ENCODE measurements around the gene HECTD2. TPM values are rescaled to one million over a fixed set of nuclear protein-coding genes. Genes with fewer than 3 reads are reported as not detected.

The HECTD2 gene
- polyA plus RNA-seq, 3 donors: 0.12 TPM; not detected in 2

DNA sequence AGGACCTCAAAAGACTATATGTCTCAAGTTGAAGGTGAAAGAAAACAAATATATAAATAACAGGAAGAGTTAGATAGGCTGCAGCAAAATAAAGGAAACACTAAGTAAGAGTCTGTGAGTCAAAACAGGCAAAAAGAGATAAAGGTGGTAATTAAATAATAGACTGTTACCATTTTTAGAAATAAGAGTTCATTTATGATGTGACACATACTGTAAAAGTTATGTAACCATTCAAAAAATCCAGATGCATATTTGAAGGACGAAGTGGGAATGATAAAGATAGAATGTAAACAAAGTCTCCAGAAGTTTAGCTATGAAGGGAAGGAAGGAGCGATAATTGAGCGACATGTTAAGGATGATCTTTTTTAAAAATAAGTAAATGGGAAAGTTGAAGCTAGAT lies 50.5 kb downstream of the HECTD2 start:
- Histone ChIP-seq H3K36me3 (replicated peaks in 1 of 2; ENCODE audit: control insufficient read depth in 1 of 2, insufficient read depth in 2 of 2, low read length in 2 of 2) (no peaks in the 10 kb centered on the region), H3K4me3 (replicated peaks in 1 of 3; ENCODE audit: low read depth in 2 of 3, low read length in 3 of 3) (no peak overlapping the region), H3K79me2 (ENCODE audit: insufficient read depth, low read length) (no peaks in the 10 kb centered on the region), H3K4me1 (ENCODE audit: control insufficient read depth in 1 of 2, insufficient read depth in 2 of 2, low read length in 2 of 2) (no peaks in the 10 kb centered on the region), H3K27me3 (ENCODE audit: control insufficient read depth in 2 of 2, insufficient read depth in 2 of 2, low read length in 2 of 2) (no peaks in the 10 kb centered on the region), H3K9me3 (replicated peaks in 1 of 2; ENCODE audit: control insufficient read depth in 1 of 2, insufficient read depth in 1 of 2, low read length in 2 of 2) (no peaks in the 10 kb centered on the region), H3K27ac (ENCODE audit: low read depth in 1 of 2, low read length in 2 of 2) (no peak overlapping the region), H3K4me2 (replicated peaks; ENCODE audit: extremely low read depth, low read length, poor library complexity, severe bottlenecking) (no peak overlapping the region), H3K9ac (ENCODE audit: insufficient read depth, low read length, poor library complexity, severe bottlenecking) (no peak overlapping the region), H4K20me1 (ENCODE audit: insufficient read depth, low read length) (no peaks in the 10 kb centered on the region), H2AFZ (ENCODE audit: insufficient read depth, low read depth, low read length, poor library complexity, severe bottlenecking) (no peak overlapping the region)
- Mint-ChIP-seq H3K9me3 (peaks cover 0 to 5% (median 0%) of the 10 kb centered on the region in 7 donors), H3K4me1 (no peaks in the 10 kb centered on the region), H3K27ac (no peak overlapping the region), H3K27me3 (ENCODE audit: low read depth in 3 of 3) (no peaks in the 10 kb centered on the region), H3K4me3 (no peak overlapping the region), H3K36me3 (no peaks in the 10 kb centered on the region)
- DNase-seq: no peak
- intact Hi-C loops (cut with micrococcal nuclease): no loop called here
- WGBS (ENCODE audit: insufficient coverage): no CpG with 5 or more reads among the region's 3 CpGs
- TF ChIP-seq, protein P1, sequence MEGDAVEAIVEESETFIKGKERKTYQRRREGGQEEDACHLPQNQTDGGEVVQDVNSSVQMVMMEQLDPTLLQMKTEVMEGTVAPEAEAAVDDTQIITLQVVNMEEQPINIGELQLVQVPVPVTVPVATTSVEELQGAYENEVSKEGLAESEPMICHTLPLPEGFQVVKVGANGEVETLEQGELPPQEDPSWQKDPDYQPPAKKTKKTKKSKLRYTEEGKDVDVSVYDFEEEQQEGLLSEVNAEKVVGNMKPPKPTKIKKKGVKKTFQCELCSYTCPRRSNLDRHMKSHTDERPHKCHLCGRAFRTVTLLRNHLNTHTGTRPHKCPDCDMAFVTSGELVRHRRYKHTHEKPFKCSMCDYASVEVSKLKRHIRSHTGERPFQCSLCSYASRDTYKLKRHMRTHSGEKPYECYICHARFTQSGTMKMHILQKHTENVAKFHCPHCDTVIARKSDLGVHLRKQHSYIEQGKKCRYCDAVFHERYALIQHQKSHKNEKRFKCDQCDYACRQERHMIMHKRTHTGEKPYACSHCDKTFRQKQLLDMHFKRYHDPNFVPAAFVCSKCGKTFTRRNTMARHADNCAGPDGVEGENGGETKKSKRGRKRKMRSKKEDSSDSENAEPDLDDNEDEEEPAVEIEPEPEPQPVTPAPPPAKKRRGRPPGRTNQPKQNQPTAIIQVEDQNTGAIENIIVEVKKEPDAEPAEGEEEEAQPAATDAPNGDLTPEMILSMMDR (IDR thresholded peaks at IDR 0.05): no peak

DNA sequence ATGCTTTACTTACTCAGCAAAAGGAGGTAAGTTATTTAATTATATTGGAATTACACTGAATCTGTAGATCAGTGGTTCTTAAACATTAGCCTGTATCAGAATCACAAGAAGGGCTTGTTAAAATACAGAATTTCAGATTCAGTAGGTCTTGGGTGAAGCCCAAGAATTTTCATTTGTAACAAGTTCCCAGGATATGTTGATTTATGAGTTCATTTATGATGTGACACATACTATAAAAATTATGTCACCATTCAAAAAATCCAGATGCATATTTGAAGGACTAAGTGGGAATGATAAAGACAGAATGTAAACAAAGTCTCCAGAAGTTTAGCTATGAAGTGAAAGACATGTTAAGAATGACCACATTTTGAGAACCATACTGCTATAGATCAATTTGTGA lies 52.3 kb downstream of the HECTD2 start:
- Histone ChIP-seq H3K27ac (ENCODE audit: low read depth in 1 of 2, low read length in 2 of 2) (no peak overlapping the region), H3K4me2 (replicated peaks; ENCODE audit: extremely low read depth, low read length, poor library complexity, severe bottlenecking) (no peak overlapping the region), H3K4me3 (replicated peaks in 1 of 3; ENCODE audit: low read depth in 2 of 3, low read length in 3 of 3) (no peak overlapping the region), H3K4me1 (ENCODE audit: control insufficient read depth in 1 of 2, insufficient read depth in 2 of 2, low read length in 2 of 2) (no peaks in the 10 kb centered on the region), H4K20me1 (ENCODE audit: insufficient read depth, low read length) (no peaks in the 10 kb centered on the region), H3K9me3 (replicated peaks in 1 of 2; ENCODE audit: control insufficient read depth in 1 of 2, insufficient read depth in 1 of 2, low read length in 2 of 2) (peaks cover 0 to 7% of the 10 kb centered on the region in 2 donors), H3K27me3 (ENCODE audit: control insufficient read depth in 2 of 2, insufficient read depth in 2 of 2, low read length in 2 of 2) (no peaks in the 10 kb centered on the region), H2AFZ (ENCODE audit: insufficient read depth, low read depth, low read length, poor library complexity, severe bottlenecking) (no peak overlapping the region), H3K79me2 (ENCODE audit: insufficient read depth, low read length) (no peaks in the 10 kb centered on the region), H3K9ac (ENCODE audit: insufficient read depth, low read length, poor library complexity, severe bottlenecking) (no peak overlapping the region), H3K36me3 (replicated peaks in 1 of 2; ENCODE audit: control insufficient read depth in 1 of 2, insufficient read depth in 2 of 2, low read length in 2 of 2) (no peaks in the 10 kb centered on the region)
- intact Hi-C loops (cut with micrococcal nuclease): no loop called here
- no peak overlapping the region for H3K4me3 Mint-ChIP-seq
- H3K9me3 Mint-ChIP-seq: peaks cover 0 to 4% (median 3%) of the 10 kb centered on the region in 7 donors
- no peak overlapping the region for H3K27ac Mint-ChIP-seq
- H3K27me3 Mint-ChIP-seq (ENCODE audit: low read depth in 3 of 3): no peaks in the 10 kb centered on the region
- no peak for DNase-seq
- TF ChIP-seq, protein P1 (IDR thresholded peaks at IDR 0.05): no peak
- H3K36me3 Mint-ChIP-seq: peaks cover 0 to 2% of the 10 kb centered on the region in 2 donors
- H3K4me1 Mint-ChIP-seq: no peaks in the 10 kb centered on the region
